Measurements from ENCODE around the gene PROC. TPM values are rescaled to one million over a fixed set of nuclear protein-coding genes. Genes with fewer than 3 reads are reported as not detected.
A peak's percentile ranks its signal among the peaks of the same experiment; 100 is the strongest.
"Not testable (repeated sequence)": the region's sequence is repeated elsewhere in the genome, so short reads cannot be mapped to it uniquely, and the experiment has no call there.

The PROC gene
- total RNA-seq, 1 donor from 2014 or later: 8.9 TPM

DNA sequence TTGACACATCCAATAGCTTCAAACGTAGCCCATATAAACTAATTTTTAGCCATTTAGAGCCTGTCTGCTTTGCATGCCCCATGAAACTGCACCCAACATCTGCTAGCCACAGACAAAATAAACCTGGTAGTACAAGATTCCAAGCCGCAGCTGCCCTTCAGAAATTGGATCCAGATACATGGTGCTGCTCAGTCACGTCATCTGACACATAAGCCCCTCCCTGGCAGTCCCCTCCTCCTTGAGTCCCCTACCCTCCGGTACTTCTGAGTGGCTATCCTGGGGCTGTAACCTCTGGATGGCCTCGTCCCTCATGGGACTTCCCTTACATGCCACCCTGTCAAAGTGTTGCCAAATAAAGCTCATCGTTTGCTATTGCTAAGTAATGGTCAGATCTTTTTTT is 33.8 kb downstream of the PROC start:
- TF ChIP-seq, protein P1, sequence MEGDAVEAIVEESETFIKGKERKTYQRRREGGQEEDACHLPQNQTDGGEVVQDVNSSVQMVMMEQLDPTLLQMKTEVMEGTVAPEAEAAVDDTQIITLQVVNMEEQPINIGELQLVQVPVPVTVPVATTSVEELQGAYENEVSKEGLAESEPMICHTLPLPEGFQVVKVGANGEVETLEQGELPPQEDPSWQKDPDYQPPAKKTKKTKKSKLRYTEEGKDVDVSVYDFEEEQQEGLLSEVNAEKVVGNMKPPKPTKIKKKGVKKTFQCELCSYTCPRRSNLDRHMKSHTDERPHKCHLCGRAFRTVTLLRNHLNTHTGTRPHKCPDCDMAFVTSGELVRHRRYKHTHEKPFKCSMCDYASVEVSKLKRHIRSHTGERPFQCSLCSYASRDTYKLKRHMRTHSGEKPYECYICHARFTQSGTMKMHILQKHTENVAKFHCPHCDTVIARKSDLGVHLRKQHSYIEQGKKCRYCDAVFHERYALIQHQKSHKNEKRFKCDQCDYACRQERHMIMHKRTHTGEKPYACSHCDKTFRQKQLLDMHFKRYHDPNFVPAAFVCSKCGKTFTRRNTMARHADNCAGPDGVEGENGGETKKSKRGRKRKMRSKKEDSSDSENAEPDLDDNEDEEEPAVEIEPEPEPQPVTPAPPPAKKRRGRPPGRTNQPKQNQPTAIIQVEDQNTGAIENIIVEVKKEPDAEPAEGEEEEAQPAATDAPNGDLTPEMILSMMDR (conservative IDR thresholded peaks at IDR 0.05): no peak
- Mint-ChIP-seq H3K4me1 (ENCODE audit: unreplicated experiment) (peaks cover 33% of the 10 kb centered on the region), H3K27ac (no peak overlapping the region), H3K36me3 (no peaks in the 10 kb centered on the region), H3K9me3 (no peaks in the 10 kb centered on the region), H3K27me3 (no peaks in the 10 kb centered on the region), H3K4me3 (no peak overlapping the region)
- DNase-seq (ENCODE audit: extremely low spot score, unreplicated experiment): no peak

DNA sequence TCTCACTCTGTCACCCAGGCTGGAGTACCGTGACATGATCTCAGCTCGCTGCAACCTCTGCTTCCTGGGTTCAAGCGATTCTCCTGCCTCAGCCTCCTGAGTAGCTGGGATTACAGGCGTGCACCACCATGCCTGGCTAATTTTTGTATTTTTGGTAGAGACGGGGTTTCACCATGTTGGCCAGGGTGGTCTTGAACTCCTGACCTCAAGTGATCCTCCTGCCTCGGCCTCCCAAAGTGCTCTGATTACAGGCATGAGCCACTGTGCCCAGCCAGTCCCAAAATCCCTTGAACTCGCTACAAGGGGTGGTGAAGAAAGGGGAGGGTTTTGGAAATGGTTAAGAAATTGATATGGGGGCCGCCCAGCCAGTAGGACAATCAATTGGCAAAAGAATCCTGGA is 34.2 kb downstream of the PROC start:
- H3K4me1 Mint-ChIP-seq (ENCODE audit: unreplicated experiment): peaks cover 33% of the 10 kb centered on the region
- not testable (repeated sequence) for H3K36me3 Mint-ChIP-seq; H3K27ac Mint-ChIP-seq; H3K4me3 Mint-ChIP-seq; H3K27me3 Mint-ChIP-seq; H3K9me3 Mint-ChIP-seq; DNase-seq (ENCODE audit: extremely low spot score, unreplicated experiment)

DNA sequence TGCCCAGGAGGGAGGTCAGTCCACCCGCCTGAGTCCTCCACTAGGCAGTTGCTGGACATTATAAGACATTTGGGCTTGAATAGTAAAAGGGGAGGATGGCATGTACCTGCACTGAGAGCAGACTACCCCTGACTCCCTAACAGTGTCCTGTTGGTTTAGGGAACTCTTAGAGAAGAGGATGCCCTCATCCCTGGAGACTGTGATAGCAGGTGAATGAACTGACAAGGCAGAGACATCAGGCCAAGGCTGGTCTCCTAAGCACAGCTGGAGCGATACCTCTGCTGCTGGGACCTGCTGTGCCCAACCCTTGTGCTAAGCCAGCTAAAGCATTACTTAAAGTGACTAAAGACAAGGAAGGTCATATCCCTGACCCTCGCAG is 34.8 kb downstream of the PROC start:
- peaks cover 33% of the 10 kb centered on the region for H3K4me1 Mint-ChIP-seq (ENCODE audit: unreplicated experiment)
- no peak for DNase-seq (ENCODE audit: extremely low spot score, unreplicated experiment)

DNA sequence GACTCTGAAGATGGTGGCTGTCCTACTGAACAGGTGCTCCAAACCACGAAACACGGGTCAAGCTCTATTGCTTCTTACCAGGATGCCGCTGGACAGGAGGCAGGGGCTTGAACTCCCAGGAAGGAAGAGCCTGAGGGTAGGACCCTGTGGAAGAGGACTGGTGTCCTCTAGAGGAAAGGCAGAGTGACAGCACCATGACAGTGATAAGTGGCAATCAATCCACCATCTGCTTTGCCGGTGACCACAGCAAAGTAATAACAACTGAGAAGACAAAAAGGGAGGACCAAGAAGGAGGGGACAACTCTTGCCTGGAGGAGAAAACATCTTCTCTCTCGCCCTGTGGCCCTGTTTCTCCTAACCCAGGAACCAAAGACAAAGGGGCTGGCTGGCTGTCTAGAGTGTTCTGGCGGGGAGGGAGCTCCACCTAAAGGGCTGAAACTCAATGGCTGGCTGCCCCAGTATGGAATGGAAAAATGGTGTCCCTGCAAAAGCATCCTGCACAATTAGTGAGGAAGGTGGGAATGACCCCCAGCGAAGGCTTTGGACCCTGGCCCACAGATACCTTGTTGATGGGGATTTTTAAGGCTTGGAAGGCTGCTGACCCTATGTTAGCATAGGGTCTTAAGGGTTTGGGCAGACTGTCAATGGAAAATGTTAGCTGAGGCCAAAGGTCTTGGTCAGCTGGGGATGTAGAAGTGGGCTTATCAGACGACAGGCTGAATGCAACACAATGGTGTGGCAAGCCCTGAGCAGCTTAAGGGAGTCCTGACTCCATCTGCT is 35.4 kb downstream of the PROC start:
- no peak for DNase-seq (ENCODE audit: extremely low spot score, unreplicated experiment)
- Mint-ChIP-seq H3K27me3 (no peaks in the 10 kb centered on the region), H3K4me3 (no peak overlapping the region), H3K9me3 (no peaks in the 10 kb centered on the region), H3K4me1 (ENCODE audit: unreplicated experiment) (peaks cover 33% of the 10 kb centered on the region), H3K27ac (peak overlapping the region; percentile 6), H3K36me3 (no peaks in the 10 kb centered on the region)
- TF ChIP-seq, protein P1 (conservative IDR thresholded peaks at IDR 0.05): no peak

More for the DNA sequence above, 34.8 kb downstream of the PROC start:
- TF ChIP-seq, protein P1 (conservative IDR thresholded peaks at IDR 0.05): no peak
- no peaks in the 10 kb centered on the region for H3K36me3 Mint-ChIP-seq
- no peaks in the 10 kb centered on the region for H3K27me3 Mint-ChIP-seq
- H3K9me3 Mint-ChIP-seq: no peaks in the 10 kb centered on the region
- no peak overlapping the region for H3K27ac Mint-ChIP-seq
- no peak overlapping the region for H3K4me3 Mint-ChIP-seq

DNA sequence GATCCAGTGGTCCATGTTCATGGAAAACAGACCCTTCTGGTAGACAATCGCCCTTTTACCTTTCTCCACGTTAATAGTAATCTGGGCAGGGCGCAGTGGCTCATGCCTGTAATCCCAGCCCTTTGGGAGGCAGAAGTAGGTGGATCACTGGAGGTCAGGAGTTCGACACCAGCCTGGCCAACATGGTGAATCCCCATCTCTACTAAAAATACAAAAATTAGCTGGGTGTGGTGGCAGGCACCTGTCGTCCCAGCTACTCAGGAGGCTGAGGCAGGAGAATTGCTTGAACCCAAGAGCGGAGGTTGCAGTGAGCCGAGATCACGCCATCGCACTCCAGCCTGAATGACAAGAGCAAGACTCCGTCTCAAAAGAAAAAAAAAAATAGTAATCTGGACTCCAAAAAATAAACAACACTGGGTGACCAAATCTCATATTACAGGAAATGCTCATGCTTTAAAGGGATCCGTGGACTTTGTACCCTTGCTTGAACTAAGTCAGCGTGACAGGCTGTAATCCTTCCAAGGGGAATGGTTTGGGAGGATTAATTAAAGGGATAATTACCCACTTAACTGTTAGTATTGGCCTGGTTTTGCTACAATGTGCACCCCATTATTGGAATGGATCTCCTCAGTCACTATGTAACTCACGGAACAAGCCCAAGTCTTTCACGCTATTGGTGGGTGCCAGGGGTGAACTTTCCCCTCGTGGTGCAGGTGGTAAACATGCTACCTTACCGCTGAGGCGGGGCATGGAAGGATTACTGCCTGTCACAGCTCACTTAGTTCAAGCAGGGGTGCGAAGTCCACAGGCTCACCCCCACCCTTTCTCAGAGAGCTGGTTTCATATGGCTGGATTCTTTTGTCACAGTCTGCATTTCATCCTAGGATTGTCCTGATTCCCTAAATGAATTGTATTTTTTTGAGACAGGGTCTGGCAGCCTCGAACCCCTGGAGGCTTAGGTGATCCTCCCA is 36.7 kb downstream of the PROC start:
- H3K27ac Mint-ChIP-seq: peak overlapping the region; percentile 62
- TF ChIP-seq, protein P1 (conservative IDR thresholded peaks at IDR 0.05): no peak
- no peaks in the 10 kb centered on the region for H3K36me3 Mint-ChIP-seq
- H3K9me3 Mint-ChIP-seq: no peaks in the 10 kb centered on the region
- H3K27me3 Mint-ChIP-seq: no peaks in the 10 kb centered on the region
- no peak for DNase-seq (ENCODE audit: extremely low spot score, unreplicated experiment)
- H3K4me3 Mint-ChIP-seq: peak overlapping the region; percentile 47
- H3K4me1 Mint-ChIP-seq (ENCODE audit: unreplicated experiment): peaks cover 24% of the 10 kb centered on the region

Data from type B pancreatic cell (in vitro differentiated cells).